NOMO-1 treated with dmso at 0.1 percent for 144 hours (cell line): ENCODE measurements around the gene ERGIC1.
"Not testable (repeated sequence)": the region's sequence is repeated elsewhere in the genome, so short reads cannot be mapped to it uniquely, and the experiment has no call there.

Source experiments
- DNase-seq: peaks from one replicate; lab custom pipeline; 2025; ENCODE audit not compliant: unreplicated experiment; lab: John Stamatoyannopoulos, UW

Gene ERGIC1

GRCh38 chr5:172833686-172834414, at the start of gene ERGIC1:
ERGIC1 (plus strand) TSS chr5:172834251; CDS start chr5:172834414, 163 bp downstream.
- peak; percentile 68 for DNase-seq

GRCh38 chr5:172785429-172786088, 48.5 kb upstream of the ERGIC1 start:
- DNase-seq: no peak

- DNase-seq: no peak
These were observed 47.2 kb upstream of the ERGIC1 start for GRCh38 chr5:172786736-172787462.

- not testable (repeated sequence) for DNase-seq
These were observed 46.5 kb upstream of the ERGIC1 start for GRCh38 chr5:172787538-172787937.

- DNase-seq: no peak
These were observed 45.0 kb upstream of the ERGIC1 start for GRCh38 chr5:172788771-172789686.

GRCh38 chr5:172789687-172790495, 44.2 kb upstream of the ERGIC1 start:
- DNase-seq: no peak

- no peak for DNase-seq
These were observed 43.6 kb upstream of the ERGIC1 start for GRCh38 chr5:172790496-172790889.

- DNase-seq: no peak
These were observed 42.8 kb upstream of the ERGIC1 start for GRCh38 chr5:172791286-172791685.

- DNase-seq: no peak
These were observed 42.2 kb upstream of the ERGIC1 start for GRCh38 chr5:172791726-172792445.

GRCh38 chr5:172792701-172793570, 41.1 kb upstream of the ERGIC1 start:
- no peak for DNase-seq

- peak; percentile 29 for DNase-seq
These were observed 40.2 kb upstream of the ERGIC1 start for GRCh38 chr5:172793577-172794488.

GRCh38 chr5:172795318-172795977, 38.6 kb upstream of the ERGIC1 start:
- DNase-seq: no peak

GRCh38 chr5:172796306-172796705, 37.7 kb upstream of the ERGIC1 start:
- no peak for DNase-seq

- no peak for DNase-seq
These were observed 36.3 kb upstream of the ERGIC1 start for GRCh38 chr5:172797771-172798191.

GRCh38 chr5:172798422-172799215, 35.4 kb upstream of the ERGIC1 start:
- DNase-seq: peak; percentile 90

- DNase-seq: no peak
These were observed 34.6 kb upstream of the ERGIC1 start for GRCh38 chr5:172799416-172799815.
